Measurements from ENCODE around the gene RCBTB2.

RCBTB2 gene

GRCh38 chr13:48449656-48450055 lies 83.2 kb downstream of the RCBTB2 start:
- FAIRE-seq (no peak), DNase-seq (ENCODE audit: low spot score) (no peak)

DNA sequence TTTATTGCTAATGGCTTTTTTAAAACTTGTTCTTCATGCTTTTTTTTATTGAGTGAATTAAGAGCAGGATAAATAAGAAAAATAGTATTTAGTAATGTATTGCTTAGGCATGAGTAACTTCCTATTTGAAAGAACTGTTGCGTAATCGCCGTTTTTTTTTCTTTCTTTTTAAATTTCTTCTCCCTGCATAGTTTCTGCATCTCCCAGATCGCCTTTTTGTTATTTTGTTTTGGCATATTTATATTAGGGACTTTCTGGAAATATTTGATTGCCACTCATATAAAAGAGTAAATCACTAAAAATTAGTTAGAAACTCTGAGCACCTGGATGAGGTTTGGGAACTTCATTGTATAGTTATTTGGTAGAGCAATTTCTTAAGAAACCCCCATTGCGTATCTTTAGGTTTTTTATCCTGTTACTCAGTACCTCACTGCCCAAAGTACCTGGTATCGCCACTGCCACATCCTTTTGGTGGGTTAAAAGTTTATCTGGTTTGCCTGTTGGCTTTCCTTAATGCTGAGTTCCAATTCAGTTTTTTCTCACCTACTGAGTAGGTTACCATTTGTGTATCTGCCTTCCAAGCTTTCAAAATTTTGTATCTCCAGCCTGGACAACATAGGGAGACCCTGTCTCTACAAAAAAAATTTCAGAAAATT lies 83.8 kb downstream of the RCBTB2 start:
- no peak for DNase-seq (ENCODE audit: low spot score)
- no peak for FAIRE-seq

- DNase-seq (ENCODE audit: low spot score), result no peak
- no peak for FAIRE-seq
Observed at GRCh38 chr13:48448285-48448958, 84.5 kb downstream of the RCBTB2 start.

DNA sequence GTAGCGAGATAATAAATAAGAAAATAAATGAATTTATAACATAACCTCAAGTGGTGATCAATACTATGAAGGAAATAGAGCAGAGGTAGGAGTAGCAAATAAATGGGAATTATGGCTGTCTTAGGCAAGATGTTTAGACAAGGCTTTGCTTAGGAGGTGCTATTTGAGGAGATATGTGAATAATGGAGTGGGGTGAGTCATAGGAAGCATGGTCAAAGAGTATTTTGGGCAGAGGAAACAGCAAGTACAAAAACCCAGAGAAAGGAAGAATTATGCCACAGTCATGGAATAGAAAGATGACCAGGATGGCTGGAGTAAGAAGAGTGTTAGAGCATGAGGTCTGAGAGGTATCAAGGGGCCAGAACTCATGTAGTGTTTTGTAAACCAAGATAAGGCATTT lies 86.4 kb downstream of the RCBTB2 start:
- DNase-seq (ENCODE audit: low spot score), result no peak
- no peak for FAIRE-seq

- DNase-seq (ENCODE audit: low spot score) (no peak), FAIRE-seq (no peak)
Observed at GRCh38 chr13:48443442-48444208, 89.3 kb downstream of the RCBTB2 start.

Measured in RCC 7860 (cell line).